Activated T-helper 2 cell treated with anti-CD3 and anti-CD28 coated beads, Interferon-gamma antibody, Interleukin-2, Interleukin-4, amounts not matched to agents 10 μg/mL and 5 μg/mL and 100 μg/mL, durations not matched to agents 14 hours and 24 hours and 36 hours (primary cell): ENCODE data around the gene LMOD1. TPM values are rescaled to one million over a fixed set of nuclear protein-coding genes. Genes with fewer than 3 reads are reported as not detected.

Experiments
- DNase-seq: peaks from one replicate; pipeline ENCODE4 v3.0.0; 2021; ENCODE audit warnings: low spot score
- H3K27ac Mint-ChIP-seq: one replicate; pipeline ENCODE4 v1.8.0; 2021; ENCODE audit warnings: mixed read lengths
- H3K27me3 Mint-ChIP-seq: one replicate; pipeline ENCODE4 v1.8.0; 2021; ENCODE audit warnings: low read depth, mixed read lengths
- H3K36me3 Mint-ChIP-seq: one replicate; pipeline ENCODE4 v1.8.0; 2021; ENCODE audit warnings: low read depth, mixed read lengths
- H3K4me1 Mint-ChIP-seq: one replicate; pipeline ENCODE4 v1.8.0; 2021; ENCODE audit warnings: low read depth, mixed read lengths
- H3K4me3 Mint-ChIP-seq: one replicate; pipeline ENCODE4 v1.8.0; 2021; ENCODE audit warnings: low read depth, mild to moderate bottlenecking, moderate library complexity, mixed read lengths
- H3K9me3 Mint-ChIP-seq: one replicate; pipeline ENCODE4 v1.8.0; 2021; ENCODE audit warnings: mixed read lengths
- intact Hi-C: fragments of 100-400 bp; cut with micrococcal nuclease; formaldehyde crosslinking; loops from one replicate; pipeline ENCODE4 v1.15.1; 2023
- total RNA-seq: library from RNA; stranded (reverse); gene quantifications from 2 replicates; pipeline ENCODE4 v1.2.3, GENCODE V29; 2022

LMOD1 gene
- total RNA-seq, 1 donor from 2014 or later, result not detected

GRCh38 chr1:201892211-201892610 lies 54.1 kb downstream of the LMOD1 start:
- H3K36me3 Mint-ChIP-seq, result peaks cover 3% of the 10 kb centered on the region
- peaks cover 8% of the 10 kb centered on the region for H3K4me1 Mint-ChIP-seq
- peaks cover 36% of the 10 kb centered on the region for H3K27me3 Mint-ChIP-seq
- no peak overlapping the region for H3K27ac Mint-ChIP-seq
- intact Hi-C loops, result no loop called here
- H3K9me3 Mint-ChIP-seq, result no peaks in the 10 kb centered on the region
- no peak for DNase-seq
- no peak overlapping the region for H3K4me3 Mint-ChIP-seq

GRCh38 chr1:201891451-201892045 lies 54.8 kb downstream of the LMOD1 start:
- intact Hi-C loops, result no loop called here
- Mint-ChIP-seq H3K4me3 (no peak overlapping the region), H3K27ac (no peak overlapping the region), H3K9me3 (no peaks in the 10 kb centered on the region), H3K27me3 (peaks cover 43% of the 10 kb centered on the region), H3K36me3 (peaks cover 3% of the 10 kb centered on the region), H3K4me1 (peaks cover 8% of the 10 kb centered on the region)
- DNase-seq, result no peak

- Mint-ChIP-seq H3K27me3 (peaks cover 46% of the 10 kb centered on the region), H3K9me3 (no peaks in the 10 kb centered on the region), H3K27ac (no peak overlapping the region), H3K4me1 (peaks cover 3% of the 10 kb centered on the region), H3K36me3 (peaks cover 3% of the 10 kb centered on the region), H3K4me3 (no peak overlapping the region)
- intact Hi-C loops, result no loop called here
- DNase-seq, result no peak
Measured at GRCh38 chr1:201890806-201891450, 55.4 kb downstream of the LMOD1 start.

- peaks cover 46% of the 10 kb centered on the region for H3K27me3 Mint-ChIP-seq
- H3K4me1 Mint-ChIP-seq, result peaks cover 1% of the 10 kb centered on the region
Measured at GRCh38 chr1:201890223-201890622, 56.1 kb downstream of the LMOD1 start.

GRCh38 chr1:201889090-201889968 lies 57.0 kb downstream of the LMOD1 start:
- intact Hi-C loops, result no loop called here
- Mint-ChIP-seq H3K27ac (no peak overlapping the region), H3K27me3 (peaks cover 47% of the 10 kb centered on the region)

More at GRCh38 chr1:201890223-201890622, 56.1 kb downstream of the LMOD1 start:
- Mint-ChIP-seq H3K4me3 (no peak overlapping the region), H3K27ac (no peak overlapping the region), H3K36me3 (peaks cover 3% of the 10 kb centered on the region), H3K9me3 (no peaks in the 10 kb centered on the region)
- no peak for DNase-seq
- intact Hi-C loops, result no loop called here

GRCh38 chr1:201888282-201889089 lies 57.9 kb downstream of the LMOD1 start, which contains the start of gene SHISA4:
SHISA4 (plus strand) TSS chr1:201888898; CDS start chr1:201888995, 97 bp downstream.
- H3K27ac Mint-ChIP-seq, result no peak within 1 kb of the TSS
- no peak for DNase-seq

More at GRCh38 chr1:201889090-201889968, 57.0 kb downstream of the LMOD1 start:
- DNase-seq, result no peak
- H3K4me1 Mint-ChIP-seq, result peaks cover 1% of the 10 kb centered on the region
- no peaks in the 10 kb centered on the region for H3K9me3 Mint-ChIP-seq
- peak overlapping the region; percentile 70 for H3K4me3 Mint-ChIP-seq
- H3K36me3 Mint-ChIP-seq, result peaks cover 3% of the 10 kb centered on the region

GRCh38 chr1:201887116-201887866 lies 59.1 kb downstream of the LMOD1 start:
- Mint-ChIP-seq H3K4me3 (no peak overlapping the region), H3K4me1 (peaks cover 1% of the 10 kb centered on the region), H3K36me3 (peaks cover 3% of the 10 kb centered on the region), H3K9me3 (no peaks in the 10 kb centered on the region), H3K27me3 (peaks cover 45% of the 10 kb centered on the region), H3K27ac (no peak overlapping the region)
- intact Hi-C loops, result no loop called here
- DNase-seq, result no peak

More at GRCh38 chr1:201888282-201889089, 57.9 kb downstream of the LMOD1 start, which contains the start of gene SHISA4:
- Mint-ChIP-seq H3K27me3 (peaks cover 45% of the 10 kb centered on the region), H3K9me3 (no peaks in the 10 kb centered on the region), H3K4me1 (peaks cover 1% of the 10 kb centered on the region), H3K36me3 (peaks cover 3% of the 10 kb centered on the region), H3K4me3 (peak within 1 kb of the TSS; percentile 70)
- intact Hi-C loops, result no loop called here

- DNase-seq, result no peak
- Mint-ChIP-seq H3K27ac (no peak overlapping the region), H3K27me3 (peaks cover 38% of the 10 kb centered on the region), H3K4me3 (no peak overlapping the region), H3K36me3 (peaks cover 3% of the 10 kb centered on the region), H3K4me1 (peaks cover 1% of the 10 kb centered on the region), H3K9me3 (no peaks in the 10 kb centered on the region)
- intact Hi-C loops, result no loop called here
Measured at GRCh38 chr1:201886103-201886885, 60.1 kb downstream of the LMOD1 start.

- Mint-ChIP-seq H3K4me3 (no peak overlapping the region), H3K4me1 (peaks cover 1% of the 10 kb centered on the region), H3K27me3 (peaks cover 35% of the 10 kb centered on the region), H3K9me3 (no peaks in the 10 kb centered on the region), H3K27ac (no peak overlapping the region), H3K36me3 (peaks cover 3% of the 10 kb centered on the region)
- intact Hi-C loops, result no loop called here
- DNase-seq, result no peak
Measured at GRCh38 chr1:201885531-201886075, 60.7 kb downstream of the LMOD1 start.

GRCh38 chr1:201884425-201884824 lies 61.9 kb downstream of the LMOD1 start:
- DNase-seq, result no peak
- Mint-ChIP-seq H3K27ac (no peak overlapping the region), H3K27me3 (peaks cover 24% of the 10 kb centered on the region), H3K4me3 (no peak overlapping the region), H3K9me3 (no peaks in the 10 kb centered on the region), H3K36me3 (peaks cover under 1% of the 10 kb centered on the region), H3K4me1 (no peaks in the 10 kb centered on the region)
- intact Hi-C loops, result loop anchor here (5.0 kb wide), 1 partner anchor 263 kb away; no protein-coding TSS in a partner anchor

- no peaks in the 10 kb centered on the region for H3K9me3 Mint-ChIP-seq
- no peak overlapping the region for H3K27ac Mint-ChIP-seq
- intact Hi-C loops, result loop anchor here (5.0 kb wide), 1 partner anchor 264 kb away; no protein-coding TSS in a partner anchor
- H3K27me3 Mint-ChIP-seq, result peaks cover 23% of the 10 kb centered on the region
- H3K4me1 Mint-ChIP-seq, result no peaks in the 10 kb centered on the region
- peaks cover 4% of the 10 kb centered on the region for H3K36me3 Mint-ChIP-seq
- no peak overlapping the region for H3K4me3 Mint-ChIP-seq
- DNase-seq, result no peak
Measured at GRCh38 chr1:201883786-201884185, 62.6 kb downstream of the LMOD1 start.
